Tibial artery (tissue), 4 donors: Measurements from ENCODE around the gene SMIM10.

ENCODE experiments used
- DNase-seq, 2 donors: peaks; one replicate each; pipeline ENCODE4 v3.0.0-alpha.2; 2019
- H3K27ac ChIP-seq, 2 donors: fragments of 200-600 bp; sonication (generic) in 1 of 2; 1 replicate in 1 of 2; 2 replicates in 1 of 2; pipeline ENCODE4 v1.5.1; 2018 to 2019; ENCODE audit warnings: mild to moderate bottlenecking in 1 of 2
- H3K27me3 ChIP-seq, 2 donors: fragments of 200-600 bp; sonication (generic) in 1 of 2; one replicate each; pipeline versions ENCODE4 v1.5.1 to v1.6.0; 2016 to 2019
- H3K36me3 ChIP-seq, 3 donors: fragments of 200-600 bp; sonication (generic) in 2 of 3; one replicate each; pipeline ENCODE4 v1.5.1; 2016 to 2019; ENCODE audit warnings: mild to moderate bottlenecking in 2 of 3
- H3K4me1 ChIP-seq, 4 donors: fragments of 200-600 bp; sonication (generic) in 2 of 4; 1 replicate in 3 of 4; 2 replicates in 1 of 4; pipeline ENCODE4 v1.5.1; 2016 to 2019
- H3K4me3 ChIP-seq, 2 donors: fragments of 200-600 bp; sonication (generic) in 1 of 2; 1 replicate in 1 of 2; 2 replicates in 1 of 2; pipeline ENCODE4 v1.5.1; 2018 to 2019; ENCODE audit warnings: mild to moderate bottlenecking in 2 of 2
- H3K9me3 ChIP-seq, 3 donors: fragments of 200-600 bp; sonication (generic) in 1 of 3; one replicate each; pipeline ENCODE4 v1.5.1; 2016 to 2019
- CTCF ChIP-seq, 2 experiments: fragments of 200-600 bp in 1 of 2; fragments of 450-650 bp in 1 of 2; IDR thresholded peaks; one replicate each; pipeline ENCODE4 v1.5.1; 2017 to 2019; ENCODE audit warnings: antibody characterized with exemption in 2 of 2, mild to moderate bottlenecking in 1 of 2, moderate library complexity in 1 of 2
- intact Hi-C: fragments of 100-400 bp; cut with DNase I; formaldehyde crosslinking; loops from one replicate; pipeline ENCODE4 v1.15.0; 2023; ENCODE audit warnings: low total_unique reads

The SMIM10 gene

GRCh38 chrX:134963041-134963440 lies 27.8 kb upstream of the SMIM10 start:
- Histone ChIP-seq H3K36me3 (no peaks in the 10 kb centered on the region), H3K4me3 (no peak overlapping the region), H3K9me3 (no peaks in the 10 kb centered on the region), H3K27ac (no peak overlapping the region), H3K4me1 (no peaks in the 10 kb centered on the region), H3K27me3 (no peaks in the 10 kb centered on the region)
- DNase-seq: no peak
- intact Hi-C loops: loop anchor here (10.0 kb wide), 1 partner anchor 92 kb away; the partner anchor contains the start of gene RTL8A
- TF ChIP-seq CTCF (IDR thresholded peaks at IDR 0.05): no peak

GRCh38 chrX:134969726-134970125 lies 21.1 kb upstream of the SMIM10 start:
- Histone ChIP-seq H3K36me3 (no peaks in the 10 kb centered on the region), H3K4me3 (no peak overlapping the region), H3K9me3 (no peaks in the 10 kb centered on the region), H3K27ac (no peak overlapping the region), H3K27me3 (no peaks in the 10 kb centered on the region), H3K4me1 (no peaks in the 10 kb centered on the region)
- no peak for DNase-seq
- no peak for TF ChIP-seq CTCF (IDR thresholded peaks at IDR 0.05)
- intact Hi-C loops: loop anchor here (10.0 kb wide), 1 partner anchor 85 kb away; the partner anchor contains the start of gene RTL8A

GRCh38 chrX:134971926-134972325 lies 18.9 kb upstream of the SMIM10 start:
- H3K9me3 ChIP-seq: no peaks in the 10 kb centered on the region
- H3K4me1 ChIP-seq: no peaks in the 10 kb centered on the region
- intact Hi-C loops: no loop called here
- DNase-seq: no peak
- no peak for TF ChIP-seq CTCF (IDR thresholded peaks at IDR 0.05)
- H3K27me3 ChIP-seq: no peaks in the 10 kb centered on the region
- H3K4me3 ChIP-seq: no peak overlapping the region
- H3K36me3 ChIP-seq: no peaks in the 10 kb centered on the region
- H3K27ac ChIP-seq: no peak overlapping the region

GRCh38 chrX:134975516-134975915 lies 15.3 kb upstream of the SMIM10 start:
- Histone ChIP-seq H3K36me3 (no peaks in the 10 kb centered on the region), H3K27me3 (no peaks in the 10 kb centered on the region), H3K27ac (no peak overlapping the region), H3K4me1 (no peaks in the 10 kb centered on the region), H3K9me3 (no peaks in the 10 kb centered on the region), H3K4me3 (no peak overlapping the region)
- intact Hi-C loops: no loop called here
- no peak for DNase-seq
- TF ChIP-seq CTCF (IDR thresholded peaks at IDR 0.05): no peak

- Histone ChIP-seq H3K27me3 (no peaks in the 10 kb centered on the region), H3K36me3 (no peaks in the 10 kb centered on the region), H3K4me1 (no peaks in the 10 kb centered on the region), H3K4me3 (no peak overlapping the region), H3K27ac (no peak overlapping the region), H3K9me3 (no peaks in the 10 kb centered on the region)
- TF ChIP-seq CTCF (IDR thresholded peaks at IDR 0.05): no peak
- intact Hi-C loops: no loop called here
- no peak for DNase-seq
These were observed 8.9 kb upstream of the SMIM10 start for GRCh38 chrX:134981910-134982309.

GRCh38 chrX:134982748-134983147 lies 8.0 kb upstream of the SMIM10 start:
- Histone ChIP-seq H3K36me3 (no peaks in the 10 kb centered on the region), H3K27ac (no peak overlapping the region), H3K9me3 (no peaks in the 10 kb centered on the region), H3K4me3 (no peak overlapping the region), H3K27me3 (no peaks in the 10 kb centered on the region), H3K4me1 (no peaks in the 10 kb centered on the region)
- no peak for TF ChIP-seq CTCF (IDR thresholded peaks at IDR 0.05)
- DNase-seq: no peak
- intact Hi-C loops: no loop called here
